ENCODE measurements around the gene BCL7C.

- TF ChIP-seq ZNF10 (CRISPR knock-in tag; IDR thresholded peaks at IDR 0.05; ENCODE audit: borderline replicate concordance, low read depth) (no peak), ZNF274 (CRISPR knock-in tag; IDR thresholded peaks at IDR 0.05) (no peak), ELK4 (CRISPR knock-in tag; IDR thresholded peaks at IDR 0.05; ENCODE audit: borderline replicate concordance) (no peak)
Measured at GRCh38 chr16:30934827-30935557, 41.1 kb upstream of the BCL7C start.

Data from HepG2 (cell line).